ENCODE measurements around the gene TOPBP1. TPM values are rescaled to one million over a fixed set of nuclear protein-coding genes. Genes with fewer than 3 reads are reported as not detected.

The TOPBP1 gene
- total RNA-seq, 1 donor from 2014 or later: 10.6 TPM

DNA sequence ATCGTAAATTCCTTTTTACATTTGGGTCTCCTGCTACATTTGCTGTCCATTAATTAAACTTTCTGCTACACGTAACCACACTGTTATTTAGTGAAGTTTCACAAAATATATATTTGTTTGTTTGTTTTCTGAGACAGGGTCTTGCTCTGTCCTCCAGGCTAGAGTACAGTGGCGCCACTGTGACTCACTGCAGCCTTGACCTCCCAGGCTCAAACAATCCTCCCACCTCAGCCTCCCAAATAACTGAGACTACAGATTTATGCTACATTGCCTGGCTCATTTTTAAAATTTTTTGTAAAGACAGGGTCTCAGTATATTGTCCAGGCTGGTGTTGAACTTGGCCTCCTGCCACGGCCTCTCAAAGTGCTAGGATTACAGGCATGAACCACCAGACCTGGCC, 20.5 kb downstream of the TOPBP1 start:
- TF ChIP-seq CTCF (IDR thresholded peaks at IDR 0.05): no peak
- no peaks in the 10 kb centered on the region for H3K4me1 ChIP-seq
- H3K9me3 ChIP-seq: no peaks in the 10 kb centered on the region
- no peaks in the 10 kb centered on the region for H3K27me3 ChIP-seq
- DNase-seq (ENCODE audit: low spot score in 2 of 2): no peak
- intact Hi-C loops (cut with DNase I): no loop called here
- H3K4me3 ChIP-seq: no peak overlapping the region
- H3K27ac ChIP-seq: no peak overlapping the region
- peaks cover 31 to 40% of the 10 kb centered on the region in 2 donors for H3K36me3 ChIP-seq

DNA sequence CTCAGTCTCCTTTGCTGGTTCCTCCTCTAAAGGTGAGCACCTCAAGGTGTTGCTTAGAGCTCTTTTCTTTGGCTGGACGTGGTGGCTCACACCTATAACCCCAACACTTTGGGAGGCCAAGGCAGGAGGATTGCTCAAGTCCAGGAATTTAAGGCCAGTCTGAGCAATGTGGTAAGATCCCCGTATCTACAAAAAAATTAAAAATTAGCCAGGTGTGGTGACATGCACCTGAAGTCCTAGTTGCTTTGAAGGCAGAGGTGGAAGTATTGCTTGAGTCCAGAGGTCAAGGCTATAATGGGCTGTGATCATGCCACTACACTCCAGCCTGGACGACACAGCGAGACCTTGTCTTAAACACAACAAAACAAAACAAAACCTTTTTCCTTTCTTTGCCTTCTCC, 28.3 kb downstream of the TOPBP1 start:
- Histone ChIP-seq H3K27ac (no peak overlapping the region), H3K4me1 (no peaks in the 10 kb centered on the region), H3K9me3 (no peaks in the 10 kb centered on the region), H3K27me3 (no peaks in the 10 kb centered on the region), H3K4me3 (no peak overlapping the region), H3K36me3 (peaks cover 8 to 29% of the 10 kb centered on the region in 2 donors)
- no peak for TF ChIP-seq CTCF (IDR thresholded peaks at IDR 0.05)
- intact Hi-C loops (cut with DNase I): no loop called here
- no peak for DNase-seq (ENCODE audit: low spot score in 2 of 2)

DNA sequence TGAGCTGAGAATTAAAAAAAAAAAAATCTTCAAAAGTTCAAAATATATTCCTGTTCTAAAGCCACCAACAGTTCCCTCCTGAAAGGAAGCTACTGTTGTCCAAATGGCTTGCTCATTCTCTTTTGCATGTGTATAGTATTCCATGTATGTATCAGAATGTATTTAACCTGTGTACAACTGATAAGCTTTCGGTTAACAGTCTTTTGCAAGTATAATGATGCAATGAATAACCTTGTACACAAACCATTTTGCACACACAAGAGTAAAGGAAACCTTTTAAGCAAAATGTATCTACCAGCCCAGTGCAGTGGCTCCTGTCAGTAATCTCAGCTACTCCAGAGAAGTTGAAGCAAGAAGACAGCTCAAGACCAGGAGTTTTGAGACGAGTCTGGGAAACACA, 32.6 kb downstream of the TOPBP1 start:
- Histone ChIP-seq H3K4me1 (no peaks in the 10 kb centered on the region), H3K36me3 (peaks cover 13 to 31% of the 10 kb centered on the region in 2 donors), H3K9me3 (no peaks in the 10 kb centered on the region), H3K27me3 (no peaks in the 10 kb centered on the region), H3K27ac (no peak overlapping the region), H3K4me3 (no peak overlapping the region)
- intact Hi-C loops (cut with DNase I): no loop called here
- no peak for DNase-seq (ENCODE audit: low spot score in 2 of 2)
- TF ChIP-seq CTCF (IDR thresholded peaks at IDR 0.05): no peak

- peaks cover 21 to 36% of the 10 kb centered on the region in 2 donors for H3K36me3 ChIP-seq
- TF ChIP-seq CTCF (IDR thresholded peaks at IDR 0.05): no peak
Measured at GRCh38 chr3:133627789-133628188, 34.0 kb downstream of the TOPBP1 start.

DNA sequence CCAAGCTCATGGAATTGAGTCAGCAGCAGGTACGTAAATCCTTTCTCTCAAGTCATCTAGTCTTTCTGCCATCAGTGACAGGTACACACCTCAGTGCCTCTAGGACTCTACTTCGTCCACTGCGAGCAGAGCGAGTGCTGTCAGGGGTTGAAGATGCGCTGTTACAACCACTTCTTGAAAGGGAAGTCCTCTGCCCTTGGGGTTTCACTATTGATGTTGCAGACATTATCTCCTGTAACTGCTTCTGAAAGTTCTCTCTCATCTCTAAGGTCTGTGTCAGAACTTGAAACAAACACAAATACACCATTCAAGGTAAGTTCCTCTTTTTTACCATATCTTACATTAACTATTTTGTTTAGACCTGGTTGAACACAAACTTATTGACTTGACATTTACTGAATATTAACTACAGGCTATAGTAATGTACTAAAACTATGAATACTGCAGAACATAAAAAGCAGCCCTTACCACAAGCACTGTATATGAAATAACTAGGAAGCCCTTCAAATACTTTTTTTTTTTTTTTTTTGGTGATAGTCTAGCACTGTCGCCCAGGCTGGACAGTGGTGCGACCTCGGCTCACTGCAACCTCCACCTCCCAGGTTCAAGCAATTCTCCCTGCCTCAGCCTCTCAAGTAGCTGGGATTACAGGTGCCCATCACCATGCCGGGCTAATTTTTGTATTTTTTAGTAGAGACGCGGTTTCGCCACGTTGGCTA, 41.5 kb downstream of the TOPBP1 start:
- Histone ChIP-seq H3K36me3 (peaks cover 49 to 76% of the 10 kb centered on the region in 2 donors), H3K4me1 (no peaks in the 10 kb centered on the region), H3K27me3 (no peaks in the 10 kb centered on the region), H3K4me3 (no peak overlapping the region), H3K9me3 (no peaks in the 10 kb centered on the region), H3K27ac (no peak overlapping the region)
- intact Hi-C loops (cut with DNase I): no loop called here
- no peak for DNase-seq (ENCODE audit: low spot score in 2 of 2)
- TF ChIP-seq CTCF (IDR thresholded peaks at IDR 0.05): no peak

More at GRCh38 chr3:133627789-133628188, 34.0 kb downstream of the TOPBP1 start:
- no peak overlapping the region for H3K4me3 ChIP-seq
- DNase-seq (ENCODE audit: low spot score in 2 of 2): no peak
- no peaks in the 10 kb centered on the region for H3K4me1 ChIP-seq
- no peak overlapping the region for H3K27ac ChIP-seq
- H3K27me3 ChIP-seq: no peaks in the 10 kb centered on the region
- H3K9me3 ChIP-seq: no peaks in the 10 kb centered on the region
- intact Hi-C loops (cut with DNase I): no loop called here
